RPMI7951 (cell line): Measurements from ENCODE around the gene NDN. TPM values are rescaled to one million over a fixed set of nuclear protein-coding genes. Genes with fewer than 3 reads are reported as not detected.
"Not testable (repeated sequence)": the region's sequence is repeated elsewhere in the genome, so short reads cannot be mapped to it uniquely, and the experiment has no call there.

Source experiments
- DNase-seq: peaks from one replicate; pipeline ENCODE4 v3.0.0-alpha.2; 2012; ENCODE audit warnings: low read depth
- total RNA-seq: library from RNA; depleted of rRNA; stranded (reverse); fragments of >200 nt; shearing (Covaris generic); gene quantifications from 2 replicates; pipeline ENCODE4 v1.2.3, GENCODE V29; 2014; rRNA removed

The NDN gene, protein sequence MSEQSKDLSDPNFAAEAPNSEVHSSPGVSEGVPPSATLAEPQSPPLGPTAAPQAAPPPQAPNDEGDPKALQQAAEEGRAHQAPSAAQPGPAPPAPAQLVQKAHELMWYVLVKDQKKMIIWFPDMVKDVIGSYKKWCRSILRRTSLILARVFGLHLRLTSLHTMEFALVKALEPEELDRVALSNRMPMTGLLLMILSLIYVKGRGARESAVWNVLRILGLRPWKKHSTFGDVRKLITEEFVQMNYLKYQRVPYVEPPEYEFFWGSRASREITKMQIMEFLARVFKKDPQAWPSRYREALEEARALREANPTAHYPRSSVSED
- 24.0 and 30.2 TPM in 2 replicates for total RNA-seq

DNA sequence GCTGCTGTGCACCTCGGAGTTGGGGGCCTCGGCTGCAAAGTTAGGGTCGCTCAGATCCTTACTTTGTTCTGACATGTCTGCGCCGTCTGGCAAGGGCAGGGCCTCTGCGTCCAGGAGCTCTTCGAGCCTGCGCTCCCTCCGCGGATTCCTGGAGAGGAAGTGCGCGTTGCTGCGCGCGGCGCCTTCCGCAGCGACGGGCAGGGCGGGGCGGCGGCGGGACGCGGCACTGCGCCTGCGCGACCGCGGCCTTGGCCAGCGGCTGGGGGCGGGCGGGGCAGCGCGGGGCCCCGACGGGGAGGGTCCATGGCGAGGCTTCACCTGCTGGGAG lies at the start of gene NDN:
Gene NDN (minus strand): TSS at position 163 of the 328 bp plus-strand sequence. CDS start 88 bp downstream, at position 75.
- DNase-seq, result peak; percentile 31

DNA sequence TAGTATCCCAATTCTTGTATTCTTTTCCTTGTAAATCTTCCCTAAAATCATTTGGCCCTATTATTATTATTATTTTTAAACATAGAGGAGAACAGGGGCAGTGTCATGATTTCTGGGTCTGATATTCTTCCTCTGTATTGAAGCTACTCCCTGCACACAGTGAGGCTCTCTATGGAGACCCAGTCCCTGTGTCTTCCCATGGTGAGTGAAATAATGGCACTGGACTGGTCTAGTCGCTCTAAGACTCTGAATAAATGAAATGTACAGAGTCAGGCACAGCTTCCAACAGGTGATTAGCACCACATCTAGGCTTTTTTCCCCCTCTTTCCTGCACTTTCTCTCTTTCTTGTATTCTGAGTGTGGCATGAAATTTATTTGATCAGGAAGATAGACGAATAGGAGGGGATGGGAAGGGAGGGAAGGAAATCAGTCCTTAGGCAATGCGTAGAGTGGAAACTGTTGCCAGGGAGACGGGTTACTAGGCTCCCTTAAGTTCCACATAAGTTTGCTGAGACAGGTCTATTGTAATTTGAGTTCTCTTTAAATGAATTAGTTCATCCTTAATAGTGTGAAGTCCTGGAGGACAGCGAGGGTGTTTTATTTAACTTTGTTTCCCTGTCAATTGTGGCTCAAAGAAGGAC lies 49.0 kb upstream of the NDN start:
- DNase-seq, result no peak

DNA sequence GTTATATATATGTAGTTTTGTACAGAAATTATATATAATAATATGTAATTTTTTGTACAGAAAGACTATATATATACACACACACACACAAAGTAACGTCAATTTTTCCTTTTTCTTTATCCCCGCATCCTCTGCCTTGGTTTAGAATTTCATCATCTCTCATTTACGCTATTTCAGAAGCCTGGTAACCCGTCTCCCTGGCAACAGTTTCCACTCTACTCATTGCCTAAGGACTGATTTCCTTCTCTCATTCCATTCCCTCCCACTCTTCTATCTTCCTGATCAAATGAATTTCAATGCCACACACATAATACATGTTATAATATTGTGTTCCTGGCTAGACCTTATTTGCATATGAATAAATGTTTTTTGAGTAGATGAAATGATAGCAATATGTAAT lies 47.8 kb upstream of the NDN start:
- no peak for DNase-seq

DNA sequence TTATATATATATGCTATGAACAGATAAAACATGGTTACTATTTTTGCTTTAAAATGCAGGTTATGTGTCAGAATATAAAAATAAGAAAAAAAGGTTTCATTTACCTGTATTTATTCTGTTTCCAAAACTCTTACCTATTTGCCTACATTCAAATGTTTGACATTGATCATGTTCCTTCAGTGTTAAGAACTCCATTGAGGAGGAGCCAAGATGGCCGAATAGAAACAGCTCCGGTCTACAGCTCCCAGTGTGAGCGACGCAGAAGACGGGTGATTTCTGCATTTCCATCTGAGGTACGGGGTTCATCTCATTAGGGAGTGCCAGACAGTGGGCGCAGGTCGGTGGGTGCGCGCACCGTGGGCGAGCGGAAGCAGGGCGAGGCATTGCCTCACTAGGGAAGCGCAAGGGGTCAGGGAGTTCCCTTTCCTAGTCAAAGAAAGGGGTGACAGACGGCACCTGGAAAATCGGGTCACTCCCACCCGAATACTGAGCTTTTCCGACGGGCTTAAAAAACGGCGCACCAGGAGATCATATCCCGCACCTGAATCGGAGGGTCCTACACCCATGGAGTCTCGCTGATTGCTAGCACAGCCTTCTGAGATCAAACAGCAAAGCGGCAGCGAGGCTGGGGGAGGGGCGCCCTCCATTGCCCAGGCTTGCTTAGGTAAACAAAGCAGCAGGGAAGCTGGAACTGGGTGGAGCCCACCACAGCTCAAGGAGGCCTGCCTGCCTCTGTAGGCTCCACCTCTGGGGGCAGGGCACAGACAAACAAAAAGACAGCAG lies 27.0 kb upstream of the NDN start:
- DNase-seq, result not testable (repeated sequence)

DNA sequence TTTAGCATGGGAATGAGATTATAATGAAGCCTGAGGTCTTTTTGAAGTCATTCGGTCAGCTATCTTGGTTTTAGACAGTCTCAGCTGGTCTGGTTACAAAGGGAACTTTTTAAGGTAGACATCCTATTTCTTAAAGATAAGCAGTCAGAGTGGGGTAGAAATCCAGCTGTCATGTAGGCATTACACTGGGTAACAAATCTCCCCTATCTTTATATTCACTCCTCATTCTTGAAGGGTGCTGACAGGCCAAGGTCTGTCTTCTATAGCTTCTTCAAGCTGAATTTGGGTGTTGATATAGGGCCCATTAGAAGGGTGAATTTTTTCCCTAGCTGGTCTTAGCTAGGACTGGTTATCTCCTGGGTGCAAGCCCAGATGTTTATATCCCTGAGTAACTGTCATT lies 21.2 kb upstream of the NDN start:
- DNase-seq, result no peak

DNA sequence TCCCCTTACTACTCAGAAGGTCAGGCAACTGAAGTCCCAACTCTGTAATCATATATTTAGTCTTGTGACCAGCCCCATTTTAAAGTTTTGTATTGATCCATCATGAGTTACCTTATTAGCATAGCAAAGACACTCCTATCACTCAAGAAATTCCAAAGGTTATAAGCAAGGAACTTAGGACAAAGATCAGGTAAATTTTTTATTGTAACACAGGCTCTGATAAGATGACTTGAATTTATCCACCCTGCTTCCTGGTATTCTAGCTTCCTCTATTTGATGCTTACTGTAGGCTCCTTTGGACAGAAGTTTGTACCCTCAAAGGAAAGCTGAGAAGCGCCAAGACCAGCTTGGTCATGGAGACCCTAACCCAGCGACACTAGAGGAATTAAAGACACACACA lies 8.2 kb upstream of the NDN start:
- DNase-seq, result no peak

DNA sequence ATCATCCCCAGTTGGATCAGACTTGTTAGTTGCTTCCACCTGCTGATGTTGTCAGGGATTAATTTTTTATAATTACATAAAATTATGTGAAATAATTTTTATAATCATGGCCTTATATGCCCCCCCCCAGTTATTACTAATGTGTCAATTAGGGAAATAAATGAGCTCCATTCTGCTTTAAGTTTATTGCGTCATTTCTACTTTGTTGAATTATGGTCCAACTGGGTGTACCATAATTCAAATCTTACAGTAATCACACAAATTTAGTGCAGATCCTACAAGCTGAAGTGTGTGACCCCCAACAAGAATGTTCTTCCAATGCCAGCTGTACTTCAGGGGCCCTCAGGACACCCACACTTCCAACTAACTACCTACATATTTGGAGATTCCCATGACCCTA lies 7.5 kb upstream of the NDN start:
- DNase-seq, result no peak

DNA sequence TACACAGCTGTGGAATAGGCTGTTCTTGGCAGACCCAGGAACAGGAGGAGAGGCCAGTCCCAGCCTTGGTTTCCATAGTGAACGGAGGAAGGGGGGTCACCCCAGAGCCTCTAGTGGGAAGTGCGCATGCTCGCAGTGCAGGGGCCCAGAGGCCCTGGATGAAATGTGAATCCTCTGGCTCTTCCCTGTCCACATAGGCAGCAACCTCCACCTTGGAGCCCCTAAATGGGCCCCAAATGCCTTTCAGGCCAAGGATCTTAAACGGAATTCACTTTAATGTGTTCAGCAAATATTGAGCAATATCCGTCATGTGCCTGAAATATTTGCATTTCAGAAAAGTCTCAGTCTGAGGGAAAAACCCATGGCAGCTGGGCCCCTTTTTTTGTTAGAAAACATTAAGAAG lies 3.3 kb upstream of the NDN start:
- peak; percentile 12 for DNase-seq

DNA sequence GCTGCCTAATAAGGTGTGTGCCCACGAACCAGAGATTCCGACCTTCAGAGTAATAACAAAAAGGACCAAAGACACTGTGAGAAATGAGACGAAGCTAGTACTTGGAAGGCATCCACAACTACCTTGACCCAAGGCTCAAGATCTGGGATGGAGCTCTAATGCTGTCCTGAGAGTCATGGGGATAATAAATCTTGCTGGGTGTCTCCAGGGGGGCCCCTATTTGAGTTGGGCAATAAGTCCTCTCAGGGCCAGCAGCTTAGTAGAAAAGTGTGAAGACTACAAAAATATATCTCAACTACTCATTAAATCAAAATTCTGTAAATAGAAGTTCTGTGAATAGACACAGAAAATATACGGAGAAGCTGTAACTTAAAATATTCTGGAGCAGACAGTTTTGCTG lies 2.9 kb upstream of the NDN start:
- no peak for DNase-seq

DNA sequence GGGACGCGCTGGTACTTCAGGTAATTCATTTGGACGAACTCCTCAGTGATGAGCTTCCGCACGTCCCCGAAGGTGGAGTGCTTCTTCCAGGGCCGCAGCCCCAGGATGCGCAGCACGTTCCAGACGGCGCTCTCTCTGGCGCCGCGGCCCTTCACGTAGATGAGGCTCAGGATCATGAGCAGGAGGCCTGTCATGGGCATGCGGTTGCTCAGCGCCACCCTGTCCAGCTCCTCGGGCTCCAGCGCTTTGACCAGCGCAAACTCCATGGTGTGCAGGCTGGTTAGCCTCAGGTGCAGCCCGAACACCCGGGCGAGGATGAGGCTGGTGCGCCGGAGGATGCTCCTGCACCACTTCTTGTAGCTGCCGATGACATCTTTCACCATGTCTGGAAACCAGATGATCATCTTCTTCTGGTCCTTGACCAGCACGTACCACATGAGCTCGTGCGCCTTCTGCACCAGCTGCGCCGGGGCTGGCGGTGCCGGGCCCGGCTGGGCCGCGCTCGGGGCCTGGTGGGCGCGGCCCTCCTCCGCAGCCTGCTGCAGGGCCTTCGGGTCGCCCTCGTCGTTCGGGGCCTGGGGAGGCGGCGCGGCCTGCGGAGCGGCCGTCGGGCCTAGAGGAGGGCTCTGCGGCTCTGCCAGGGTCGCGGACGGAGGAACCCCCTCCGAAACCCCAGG lies 501 bp downstream of the NDN start:
- DNase-seq, result no peak

DNA sequence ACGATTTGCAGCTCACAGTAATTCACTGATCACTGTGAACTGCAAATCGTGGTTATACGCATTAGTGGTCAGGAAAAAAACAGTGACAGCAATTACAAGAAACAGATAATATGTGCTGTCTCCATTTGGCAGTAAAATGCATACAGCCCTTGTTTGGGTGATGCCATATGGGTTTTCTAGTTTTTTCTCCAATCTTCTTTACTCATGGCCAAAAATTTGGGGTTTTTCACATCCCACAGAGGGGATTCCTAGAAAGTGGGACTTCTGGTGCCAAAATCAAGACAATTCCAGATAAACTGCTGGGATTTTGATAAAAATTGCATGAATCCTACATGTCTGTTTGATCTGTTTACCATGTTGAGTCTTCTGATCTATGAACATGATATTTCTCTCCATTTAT lies 15.6 kb downstream of the NDN start:
- DNase-seq, result no peak

DNA sequence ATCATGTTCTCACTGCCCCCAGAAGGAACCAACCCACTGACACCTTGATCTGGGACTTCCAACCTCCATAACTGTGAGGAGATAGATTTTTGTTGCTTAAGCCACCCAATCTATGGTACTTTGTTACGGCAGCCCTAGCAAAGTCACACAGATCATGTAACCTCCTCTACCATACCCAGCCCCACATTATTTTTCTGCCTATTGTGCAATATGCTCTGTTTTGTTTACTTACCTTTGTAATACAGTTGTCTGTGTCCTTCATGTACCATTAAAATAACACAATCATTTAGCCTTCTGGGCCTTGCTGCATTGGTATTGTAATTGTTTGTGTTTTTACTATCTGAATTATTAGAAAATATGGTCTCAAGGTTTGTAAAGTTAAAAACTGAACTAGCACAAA lies 16.1 kb downstream of the NDN start:
- no peak for DNase-seq

DNA sequence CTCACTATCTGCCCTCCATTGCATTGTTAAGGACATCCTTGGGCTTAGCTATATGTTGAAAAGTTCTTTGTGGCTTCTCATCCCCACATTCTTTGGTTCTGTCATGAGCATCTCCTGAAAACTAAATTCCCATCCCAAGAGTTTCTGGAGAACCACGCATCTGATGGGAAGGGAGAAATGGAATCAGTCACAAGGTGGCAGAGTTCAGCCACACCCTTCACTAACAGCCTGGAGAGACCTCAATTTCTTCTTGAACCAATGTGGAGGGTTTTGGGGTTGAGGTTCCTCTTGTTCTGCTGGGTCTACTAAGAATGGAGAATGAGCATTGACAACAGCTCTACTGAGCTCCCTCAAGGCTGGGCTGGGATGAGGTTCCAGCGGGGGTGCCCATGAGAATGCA lies 23.9 kb downstream of the NDN start:
- DNase-seq, result no peak

DNA sequence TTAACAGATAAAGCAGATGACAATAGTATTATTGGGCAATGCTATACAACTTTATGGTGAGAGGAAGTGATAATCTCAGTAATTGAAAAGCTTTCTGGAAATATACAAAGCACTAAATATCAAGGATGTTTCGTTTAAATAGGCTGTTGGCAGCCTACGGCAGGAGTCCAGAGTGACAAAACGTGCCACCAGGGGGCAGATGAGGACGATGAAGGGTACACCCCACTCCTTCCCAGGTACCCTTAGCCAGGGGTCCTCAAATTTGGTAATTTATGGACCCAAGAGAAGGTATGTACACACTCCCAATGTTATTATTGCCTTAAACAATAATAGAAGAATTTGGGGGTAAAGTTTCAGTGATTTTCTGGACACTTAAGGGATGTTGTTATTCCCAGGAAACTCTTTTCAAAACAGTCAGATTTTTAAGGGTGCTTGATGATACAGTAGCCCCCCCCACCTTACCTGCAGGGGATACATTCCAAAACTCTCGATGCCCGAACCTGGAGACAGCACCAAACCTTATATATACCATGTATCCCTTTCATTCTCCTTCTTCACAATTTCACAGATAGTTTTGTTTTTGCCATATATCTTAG lies 38.1 kb downstream of the NDN start:
- no peak for DNase-seq

DNA sequence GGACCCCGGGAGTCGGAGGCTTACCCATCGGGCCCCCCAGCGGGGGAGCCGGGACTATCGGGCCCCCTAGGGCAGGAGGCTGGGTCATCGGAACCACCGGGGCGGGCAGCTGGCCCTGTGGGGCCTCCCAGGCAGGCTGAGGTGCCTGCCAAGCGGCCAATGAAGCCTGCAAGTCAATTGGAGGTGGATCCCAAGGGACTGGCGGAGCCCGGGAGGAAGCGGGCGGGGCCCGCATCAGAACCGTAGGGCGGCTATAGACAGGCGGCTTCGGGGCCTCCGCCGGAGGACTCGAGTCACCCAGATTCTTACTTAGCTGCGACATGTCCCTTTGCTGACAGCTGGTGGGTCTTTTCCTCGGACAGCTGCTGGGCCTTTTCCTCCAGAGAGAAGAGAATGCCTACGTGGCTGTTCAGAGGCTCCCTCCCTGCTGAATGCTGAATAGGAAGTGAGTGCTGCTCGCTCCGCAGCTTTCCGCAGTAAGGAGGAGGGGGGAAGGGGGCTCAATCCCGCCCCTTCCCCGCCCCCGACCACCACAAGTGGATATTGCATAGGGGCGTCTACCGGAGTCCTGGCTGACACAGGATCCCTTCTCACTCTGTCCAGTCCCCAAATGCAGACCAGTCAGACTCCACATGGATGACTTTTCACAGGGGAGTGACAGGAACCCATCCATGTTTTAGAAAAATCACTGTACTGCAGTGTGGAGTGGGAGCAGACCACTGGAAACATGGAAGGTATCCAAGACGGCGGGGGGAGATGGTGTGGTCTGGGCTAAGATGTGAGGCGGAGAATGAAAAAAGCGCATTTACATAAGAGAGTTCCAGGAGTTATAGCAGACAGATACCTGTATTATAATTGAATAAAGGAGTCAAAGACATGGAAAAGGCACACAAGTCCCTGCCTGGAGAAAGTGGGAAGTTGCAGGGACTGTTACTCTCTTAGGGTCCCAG lies 39.4 kb downstream of the NDN start, which contains the start of gene MAGEL2:
Gene MAGEL2 (minus strand): TSS at position 447 of the 950 bp plus-strand sequence. CDS start 125 bp downstream, at position 322.
- DNase-seq, result no peak

DNA sequence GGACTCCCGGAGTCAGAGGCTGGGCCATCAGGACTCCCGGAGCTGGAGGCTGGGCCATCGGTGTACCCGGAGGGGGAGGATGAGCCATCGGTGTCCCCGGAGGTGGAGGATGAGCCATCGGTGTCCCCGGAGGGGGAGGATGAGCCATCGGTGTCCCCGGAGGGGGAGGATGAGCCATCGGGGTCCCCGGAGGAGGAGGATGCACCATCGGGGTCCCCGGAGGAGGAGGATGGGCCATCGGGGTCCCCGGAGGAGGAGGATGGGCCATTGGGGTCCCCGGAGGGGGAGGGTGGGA lies 40.2 kb downstream of the NDN start:
- DNase-seq, result no peak

DNA sequence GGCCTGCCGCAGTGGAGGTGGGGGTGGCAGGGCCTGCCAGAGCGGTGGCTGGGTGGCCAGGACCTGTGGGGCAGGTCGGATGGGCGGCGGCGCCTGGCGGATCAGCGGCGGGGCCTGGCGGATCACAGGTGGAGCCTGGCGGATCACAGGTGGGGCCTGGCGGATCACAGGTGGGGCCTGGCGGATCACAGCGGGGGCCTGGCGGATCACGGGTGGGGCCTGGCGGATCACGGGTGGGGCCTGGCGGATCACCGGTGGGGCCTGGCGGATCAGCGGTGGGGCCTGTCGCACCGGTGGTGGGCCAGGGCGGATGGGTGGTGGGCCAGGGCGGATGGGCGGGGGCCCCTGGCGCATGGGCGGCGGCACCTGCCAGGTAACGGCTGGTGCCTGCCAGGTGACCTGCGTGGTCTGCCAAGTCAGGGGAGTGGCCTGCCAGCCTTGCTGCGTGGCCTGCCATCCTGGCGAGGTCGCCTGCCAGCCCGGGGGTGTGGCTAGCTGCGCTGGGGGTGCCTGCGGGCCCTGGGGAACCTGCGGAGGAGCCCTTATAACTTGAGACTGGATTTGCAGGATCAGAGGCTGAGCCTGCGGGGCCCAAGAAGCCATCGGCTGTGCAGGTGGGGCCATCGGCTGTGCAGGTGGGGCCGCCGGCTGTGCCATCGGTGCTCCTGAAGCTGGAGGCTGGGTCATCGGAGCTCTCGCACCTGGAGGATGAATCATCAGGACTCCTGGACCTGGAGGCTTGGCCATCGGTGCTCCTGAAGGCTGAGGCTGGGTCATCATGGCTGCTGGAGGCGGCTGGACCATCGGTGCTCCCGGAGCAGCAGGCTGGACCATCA lies 40.7 kb downstream of the NDN start:
- DNase-seq, result no peak

DNA sequence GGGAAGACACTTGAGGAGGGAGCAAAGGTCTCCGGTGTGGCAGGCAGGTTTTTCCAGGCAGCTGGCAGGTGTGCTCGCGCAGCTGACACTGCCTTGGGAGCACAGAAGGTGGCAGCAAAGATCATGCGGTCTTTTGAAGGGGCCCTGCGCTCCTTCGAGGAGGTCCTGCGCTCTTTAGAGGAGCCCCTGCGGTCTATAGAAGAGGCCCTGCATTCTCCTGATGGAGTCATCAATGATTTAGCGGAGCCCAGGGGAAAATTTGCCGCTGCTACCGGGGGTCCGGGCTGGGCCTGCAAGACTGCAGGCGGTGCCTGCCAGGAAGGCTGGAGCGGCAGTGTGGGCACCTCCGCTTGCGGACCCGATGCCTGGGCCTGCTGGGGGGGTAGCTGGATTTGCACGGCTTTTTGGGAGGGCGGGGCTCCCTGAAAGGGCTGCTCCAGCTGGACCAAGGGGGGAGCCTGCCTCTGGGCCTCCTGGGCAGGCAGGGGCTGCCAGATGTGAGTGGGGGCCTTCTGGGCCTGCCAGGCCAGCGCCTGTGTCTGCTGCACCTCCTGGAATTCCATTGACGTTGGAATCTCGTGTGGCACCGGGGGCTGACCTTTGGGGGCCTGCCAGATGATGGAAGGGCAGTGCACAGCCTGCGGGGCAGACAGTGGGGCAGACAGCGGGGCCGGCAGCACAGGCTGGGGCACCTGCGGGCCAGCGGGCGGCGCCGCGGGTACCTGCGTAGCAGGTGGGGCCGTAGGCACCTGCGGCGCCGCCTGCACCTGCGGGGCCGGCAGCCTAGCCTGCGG lies 41.5 kb downstream of the NDN start:
- no peak for DNase-seq

DNA sequence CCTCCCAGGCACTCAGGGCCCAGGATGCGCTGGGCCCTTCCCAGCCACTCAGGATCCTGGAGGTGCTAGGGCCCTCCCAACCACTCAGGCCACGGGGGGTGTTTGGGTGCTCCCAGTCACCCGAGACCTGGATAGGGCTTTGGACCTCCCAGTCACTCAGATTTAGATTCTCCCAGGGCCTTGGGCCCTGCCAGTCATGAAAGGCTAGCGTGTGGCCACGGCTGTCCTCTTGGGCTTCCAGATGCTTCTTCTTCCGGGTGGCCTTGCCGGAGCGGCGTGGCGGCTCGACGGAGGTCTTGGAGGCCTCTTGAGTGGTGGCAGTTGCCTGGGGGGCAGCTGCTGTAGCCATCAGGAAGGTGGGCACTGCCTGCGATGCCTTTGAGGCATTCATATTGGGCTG lies 42.3 kb downstream of the NDN start:
- no peak for DNase-seq
